D341Med (cell line): ENCODE data around the gene ASXL1.
"Not testable (repeated sequence)": the region's sequence is repeated elsewhere in the genome, so short reads cannot be mapped to it uniquely, and the experiment has no call there.

ENCODE experiments used
- DNase-seq: peaks from one replicate; pipeline ENCODE4 v3.0.0; 2012; ENCODE audit warnings: low spot score

ASXL1 gene

DNA sequence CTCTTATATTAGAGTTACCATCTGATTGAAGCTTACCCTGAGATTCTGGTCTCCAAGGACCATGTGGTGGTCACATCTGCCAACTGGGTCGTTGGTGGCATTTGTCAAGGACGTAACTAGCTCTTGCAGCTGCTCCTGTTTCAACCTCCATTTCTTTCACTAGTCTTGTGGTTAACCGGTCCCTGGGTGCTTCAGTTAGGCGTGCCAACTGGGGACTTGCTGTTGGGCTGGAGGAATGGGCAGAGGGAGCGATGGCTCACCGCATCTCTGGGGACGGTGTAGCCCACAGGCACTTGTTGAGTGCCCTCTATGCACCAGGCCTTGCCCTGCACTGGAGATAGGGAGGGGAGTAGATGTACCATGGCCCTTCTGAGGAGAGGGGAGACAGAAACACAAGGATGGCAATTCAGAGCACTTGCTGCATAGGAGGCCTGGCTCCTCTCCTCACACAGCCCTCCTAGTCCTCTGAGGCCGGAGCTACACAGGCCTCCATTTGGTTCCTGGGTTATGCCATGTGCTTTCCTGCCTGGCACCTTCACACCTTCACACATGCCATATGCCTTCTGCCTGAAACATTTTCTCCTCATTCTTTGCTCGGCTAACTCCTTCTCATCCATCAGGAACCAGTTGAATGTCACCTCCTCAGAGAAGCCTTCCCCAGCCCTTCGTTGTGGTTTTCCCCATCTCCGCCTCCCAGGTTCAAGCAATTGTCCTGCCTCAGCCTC lies 20.0 kb upstream of the ASXL1 start:
- DNase-seq: no peak

GRCh38 chr20:32338665-32339064 lies 19.5 kb upstream of the ASXL1 start:
- DNase-seq: no peak

- DNase-seq: peak; percentile 69
Measured at GRCh38 chr20:32339116-32339515, 19.0 kb upstream of the ASXL1 start.

DNA sequence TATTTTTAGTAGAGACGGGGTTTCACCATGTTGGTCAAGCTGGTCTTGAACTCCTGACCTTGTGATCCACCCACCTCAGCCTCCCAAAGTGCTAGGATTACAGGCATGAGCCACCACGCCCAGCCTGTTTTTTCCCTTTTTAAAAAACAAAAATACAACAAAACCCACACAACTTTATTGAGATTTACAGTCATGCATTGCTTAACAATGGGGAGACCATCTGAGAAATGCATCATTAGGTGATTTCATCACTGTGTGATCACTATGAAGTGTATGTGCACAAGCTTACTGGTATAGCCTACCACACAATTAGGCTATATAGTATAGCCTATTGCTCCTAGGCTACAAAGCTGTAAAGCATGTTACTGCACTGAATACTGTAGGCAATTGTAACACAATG lies 17.1 kb upstream of the ASXL1 start:
- DNase-seq: not testable (repeated sequence)

GRCh38 chr20:32343439-32343838 lies 14.7 kb upstream of the ASXL1 start:
- DNase-seq: no peak

DNA sequence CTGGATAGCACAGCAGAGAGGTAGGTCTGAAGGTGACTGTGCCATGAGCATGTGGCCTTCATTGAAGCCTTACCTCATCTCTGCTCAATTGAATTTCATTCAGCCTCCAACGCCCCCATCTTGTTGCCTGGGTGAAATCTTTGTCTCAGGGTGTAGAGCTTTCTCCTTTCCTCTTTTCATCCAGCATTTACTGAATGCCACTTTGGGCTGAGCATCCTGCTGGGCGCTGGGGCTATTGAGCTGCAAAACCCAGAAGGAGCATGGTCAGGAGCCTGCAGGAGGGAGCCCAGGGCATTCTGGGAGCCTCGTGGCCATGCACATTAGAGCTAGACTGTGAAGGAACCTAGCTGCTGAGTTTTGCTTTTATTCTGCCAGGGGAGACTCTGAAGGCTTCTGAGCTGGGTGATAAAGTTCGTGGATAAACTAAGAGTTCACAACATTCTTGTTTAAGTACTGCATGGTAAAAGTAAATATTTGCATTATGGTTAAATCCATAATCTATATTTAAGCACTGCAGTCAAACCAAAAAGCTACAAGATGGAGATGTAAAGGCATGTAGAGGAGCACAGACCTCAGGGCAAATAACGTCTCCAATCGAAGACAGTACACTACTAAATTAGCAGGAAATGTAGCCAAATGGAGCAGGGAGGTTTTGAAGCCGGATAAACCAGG lies 13.2 kb upstream of the ASXL1 start:
- DNase-seq: no peak

DNA sequence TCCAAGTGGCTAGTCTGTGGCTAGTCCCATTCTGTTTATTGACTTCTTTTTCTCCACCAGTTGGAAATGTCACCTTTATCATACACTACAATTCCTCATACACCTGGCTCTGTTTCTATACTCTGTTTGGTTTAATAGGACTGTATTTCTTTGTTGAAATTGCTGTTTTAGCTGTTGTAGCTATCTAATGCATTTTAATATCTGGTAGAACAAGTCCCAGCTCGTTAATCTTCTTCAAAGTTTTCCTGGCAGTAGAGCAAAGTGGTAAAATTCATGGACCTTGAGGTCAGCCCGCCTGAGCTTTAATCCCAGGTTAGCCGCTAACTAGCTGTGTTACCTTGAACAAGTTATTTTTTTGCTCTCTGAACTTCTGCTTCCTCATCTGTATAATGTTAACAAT lies 9.9 kb upstream of the ASXL1 start:
- no peak for DNase-seq

- DNase-seq: no peak
Measured at GRCh38 chr20:32350421-32350820, 7.7 kb upstream of the ASXL1 start.

DNA sequence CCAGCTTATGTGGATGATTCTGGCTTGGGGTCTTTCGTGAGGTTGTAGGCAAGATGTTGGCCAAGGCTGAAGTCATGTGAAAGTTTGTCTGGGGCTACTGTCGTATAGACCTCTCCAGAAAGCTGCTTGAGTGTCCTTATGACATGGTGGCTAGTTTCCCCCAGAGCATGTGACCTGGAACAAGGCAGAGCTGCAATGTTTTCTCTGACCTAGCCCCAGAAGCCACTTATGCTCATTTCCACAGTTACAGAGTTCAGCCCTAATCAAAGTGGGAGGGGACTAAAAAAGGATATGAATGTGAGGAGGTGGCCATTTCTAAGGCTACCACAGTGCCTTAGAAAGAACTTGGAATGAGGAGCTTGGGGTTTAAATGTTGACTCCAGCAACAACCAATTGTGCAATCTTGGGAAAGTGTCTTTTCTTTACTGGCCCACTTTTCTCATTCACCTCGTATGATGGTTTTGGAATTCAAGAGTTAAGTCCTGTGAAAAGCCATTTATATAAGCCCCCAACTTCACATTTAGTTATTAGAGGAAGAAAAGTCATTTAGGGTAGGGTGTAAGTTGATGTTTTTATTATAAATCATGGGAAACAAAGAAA lies 5.9 kb upstream of the ASXL1 start:
- no peak for DNase-seq

GRCh38 chr20:32353848-32354496 lies 4.2 kb upstream of the ASXL1 start:
- DNase-seq: no peak

DNA sequence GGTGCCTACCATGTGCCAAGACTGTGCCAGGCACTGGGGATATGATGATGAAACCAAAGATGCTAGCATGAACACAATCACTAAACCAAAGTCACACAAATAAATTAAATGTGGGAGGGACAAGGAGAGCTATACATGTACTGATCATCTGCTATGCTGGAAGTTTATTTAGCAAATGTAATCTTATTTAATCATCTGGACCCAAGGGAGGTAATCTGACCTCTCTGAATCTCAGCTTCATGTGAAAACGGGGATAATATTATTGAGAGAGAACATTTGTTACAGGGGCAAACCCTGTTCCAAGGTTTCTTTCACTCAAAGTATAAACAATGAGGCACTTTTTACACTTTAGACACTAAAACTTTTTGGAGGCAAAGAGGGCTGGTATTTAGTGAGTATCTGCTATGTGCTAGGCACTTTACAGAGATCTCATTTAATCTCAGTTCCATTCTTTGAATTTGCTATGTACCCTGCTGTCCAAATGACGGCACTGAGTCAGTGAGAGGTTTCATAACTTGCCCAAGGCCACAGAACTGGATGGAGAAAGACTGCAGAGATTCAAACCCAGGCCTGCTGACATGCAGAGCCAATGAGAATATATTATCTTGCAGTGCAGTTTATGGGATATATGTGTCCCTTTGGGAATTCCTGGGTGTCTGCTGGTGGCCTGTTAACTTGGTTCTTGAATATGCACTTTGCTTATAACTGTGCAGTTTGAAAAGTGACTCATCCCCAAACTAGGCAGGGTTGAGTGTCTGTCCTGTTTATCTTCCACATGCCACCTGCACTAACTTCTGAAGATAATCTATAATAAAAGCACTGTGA lies 3.3 kb upstream of the ASXL1 start:
- DNase-seq: no peak

DNA sequence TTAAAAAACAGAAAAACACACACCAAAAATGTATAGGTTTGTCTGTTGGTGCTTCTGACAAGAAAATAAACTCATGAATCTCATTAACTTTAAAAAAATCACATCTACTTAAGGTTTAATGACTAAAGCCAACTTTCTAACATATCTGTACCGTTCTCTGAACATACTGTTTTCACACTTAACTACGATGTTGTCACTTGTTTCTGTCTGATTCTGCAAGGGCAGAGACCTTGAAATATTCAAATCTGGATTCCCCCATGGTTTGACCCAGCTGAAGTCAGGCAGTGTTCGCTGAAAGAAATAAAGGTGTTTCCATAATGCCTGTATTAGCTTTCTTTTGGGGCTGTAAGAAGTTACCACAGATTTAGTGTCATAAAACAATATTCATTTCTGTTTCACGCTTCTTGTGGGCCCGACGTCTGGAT lies 2.7 kb upstream of the ASXL1 start:
- no peak for DNase-seq

DNA sequence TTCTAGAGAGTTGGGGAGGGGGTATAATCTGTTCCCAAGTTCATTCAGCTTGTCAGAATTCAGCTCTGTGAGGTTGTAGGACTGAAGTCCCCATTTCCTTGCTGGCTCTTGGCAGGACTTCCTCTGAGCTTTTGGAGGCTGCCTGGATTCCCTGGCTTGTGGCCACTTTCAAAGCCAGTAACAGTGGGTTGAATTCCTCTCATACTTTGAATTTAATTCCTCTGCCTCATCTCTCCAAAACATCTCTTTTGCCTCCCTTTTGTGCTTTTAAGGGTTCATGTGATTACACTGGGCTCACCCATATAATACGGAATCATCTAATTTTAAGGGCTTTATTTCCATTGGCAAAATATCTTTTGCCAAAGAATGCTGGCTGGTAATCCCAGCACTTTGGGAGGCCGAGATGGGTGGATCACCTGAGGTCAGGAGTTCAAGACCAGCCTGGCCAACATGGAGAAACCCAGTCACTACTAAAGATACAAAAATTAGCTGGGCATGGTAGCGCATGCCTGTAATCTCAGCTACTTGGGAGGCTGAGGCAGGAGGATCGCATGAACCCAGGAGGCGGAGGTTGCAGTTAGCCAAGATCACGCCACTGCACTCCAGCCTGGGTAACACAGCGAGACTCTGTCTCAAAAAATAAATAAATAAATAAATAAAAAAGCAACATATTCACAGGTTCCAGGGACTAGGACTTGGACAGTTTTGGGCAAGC lies 2.1 kb upstream of the ASXL1 start:
- DNase-seq: not testable (repeated sequence)

DNA sequence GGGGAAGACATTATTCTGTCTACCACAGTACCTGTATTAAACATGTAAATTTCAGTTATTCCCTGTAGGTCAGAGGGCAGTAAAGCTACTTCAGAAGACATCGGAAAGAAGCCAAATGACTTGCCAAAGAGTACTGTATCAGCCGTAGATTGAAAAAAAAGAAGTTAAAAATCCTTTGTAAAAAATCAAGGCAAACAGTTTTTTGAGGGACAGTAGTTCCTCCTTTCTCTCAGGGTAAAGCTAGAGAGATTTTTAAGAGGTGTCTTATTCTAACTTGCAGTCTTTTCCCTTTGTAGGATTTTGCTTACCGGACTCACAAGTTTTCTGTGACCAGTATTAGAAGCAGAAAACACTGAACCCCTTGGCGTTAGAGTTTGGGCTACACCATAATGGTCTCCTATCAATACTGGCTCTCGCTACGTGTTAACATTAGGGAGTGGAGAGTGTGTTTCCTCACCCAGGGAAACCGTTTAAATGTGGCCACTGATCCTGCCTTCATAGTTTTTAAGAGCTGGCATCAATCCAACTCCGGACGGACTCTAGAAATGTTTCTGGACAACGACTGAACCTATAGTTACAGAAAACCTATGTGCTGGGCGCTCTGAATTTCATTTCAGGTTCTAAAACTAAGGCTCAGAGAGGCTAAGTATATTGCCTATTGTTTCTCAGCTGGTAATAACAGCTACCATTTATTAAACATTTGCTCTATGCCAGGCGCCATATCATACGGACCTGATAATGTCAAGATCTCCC lies 1.3 kb upstream of the ASXL1 start:
- no peak for DNase-seq

GRCh38 chr20:32357375-32357868 lies 709 bp upstream of the ASXL1 start:
- no peak for DNase-seq

DNA sequence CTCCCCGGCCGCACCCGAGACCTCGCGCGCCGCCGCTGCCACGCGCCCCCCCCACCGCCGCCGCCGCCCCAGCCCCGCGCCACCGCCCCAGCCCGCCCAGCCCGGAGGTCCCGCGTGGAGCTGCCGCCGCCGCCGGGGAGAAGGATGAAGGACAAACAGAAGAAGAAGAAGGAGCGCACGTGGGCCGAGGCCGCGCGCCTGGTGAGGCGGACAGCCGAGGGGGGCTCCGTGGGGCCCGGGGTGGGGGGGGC lies 426 bp downstream of the ASXL1 start:
- DNase-seq: no peak

GRCh38 chr20:32358883-32359632 lies 927 bp downstream of the ASXL1 start:
- DNase-seq: peak; percentile 88

DNA sequence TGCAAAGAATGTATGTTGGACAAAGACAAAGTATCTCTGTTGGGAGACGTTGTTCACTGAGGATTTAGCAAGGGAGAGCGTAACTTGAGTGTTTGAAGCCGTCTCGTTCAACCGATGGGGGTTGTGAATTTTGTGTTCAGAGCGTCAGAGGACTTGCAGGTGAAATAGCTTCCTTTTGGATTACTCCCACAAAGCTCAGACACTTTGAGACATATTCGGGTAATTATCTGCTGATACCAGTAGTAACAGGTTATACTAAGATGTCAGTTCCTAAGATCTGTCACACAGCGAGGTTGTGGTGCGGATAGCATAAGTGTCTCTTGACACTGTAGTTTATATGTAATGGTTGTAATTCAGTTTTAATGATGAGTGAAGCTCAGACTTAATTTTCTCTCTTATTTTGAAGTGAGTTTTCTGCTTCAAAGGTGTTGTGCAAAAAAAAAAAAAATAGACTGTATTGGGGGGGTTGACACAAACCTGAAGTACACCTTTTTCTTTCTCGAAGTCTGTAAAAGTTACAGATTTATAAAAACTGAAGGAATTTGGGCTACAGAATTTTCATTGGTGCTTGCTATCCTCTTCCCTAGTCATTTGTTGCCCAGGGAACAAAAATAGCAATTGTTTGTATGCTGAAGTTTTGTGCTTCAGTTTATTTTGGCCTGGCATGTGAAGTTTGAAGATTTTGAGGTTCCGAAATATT lies 1.7 kb downstream of the ASXL1 start:
- DNase-seq: no peak

DNA sequence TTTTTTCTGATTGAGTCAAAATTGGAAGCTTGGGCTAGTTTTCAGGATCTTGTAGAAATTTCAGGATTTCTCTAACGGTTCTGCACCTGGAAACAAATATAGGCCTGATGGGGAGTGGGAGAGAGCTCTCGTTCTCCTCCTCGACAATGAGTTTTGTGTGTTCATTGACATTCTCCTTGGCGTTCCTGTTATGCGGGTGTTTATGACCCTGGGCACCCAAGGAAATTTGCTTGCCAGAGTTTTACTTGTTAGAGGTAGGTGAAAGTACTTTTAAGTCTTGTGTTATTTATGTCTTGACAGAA lies 2.2 kb downstream of the ASXL1 start:
- DNase-seq: no peak
